Liver (tissue), 9 donors: ENCODE measurements around the gene PPP1R16B. TPM values are rescaled to one million over a fixed set of nuclear protein-coding genes. Genes with fewer than 3 reads are reported as not detected.
"Not testable (repeated sequence)": the region's sequence is repeated elsewhere in the genome, so short reads cannot be mapped to it uniquely, and the experiment has no call there.

Experiments
- DNase-seq: peaks from one replicate; pipeline ENCODE4 v3.0.0-alpha.2; 2017; ENCODE audit warnings: low spot score
- H3K27ac ChIP-seq, 2 donors: one replicate each; pipeline ENCODE4 v1.7.0; 2013; ENCODE audit warnings: inconsistent platforms in 2 of 2, low read length in 2 of 2, control low read depth in 1 of 2, low read depth in 1 of 2, mild to moderate bottlenecking in 1 of 2
- H3K27me3 ChIP-seq, 4 donors: one replicate each; pipeline versions ENCODE4 v1.6.1 to v1.7.0; 2013; ENCODE audit warnings: low read length in 3 of 4, inconsistent platforms in 1 of 4, mild to moderate bottlenecking in 1 of 4, moderate library complexity in 1 of 4; ENCODE audit not compliant: control insufficient read depth in 4 of 4, insufficient read depth in 4 of 4
- H3K36me3 ChIP-seq, 4 donors: one replicate each; pipeline versions ENCODE4 v1.6.1 to v1.7.0; 2013; ENCODE audit warnings: low read length in 3 of 4, mild to moderate bottlenecking in 3 of 4, low read depth in 1 of 4, moderate library complexity in 1 of 4; ENCODE audit not compliant: control insufficient read depth in 4 of 4, insufficient read depth in 3 of 4
- H3K4me1 ChIP-seq, 4 donors: one replicate each; pipeline versions ENCODE4 v1.6.1 to v1.7.0; 2013; ENCODE audit warnings: low read length in 3 of 4, mild to moderate bottlenecking in 3 of 4, moderate library complexity in 1 of 4; ENCODE audit not compliant: control insufficient read depth in 4 of 4, insufficient read depth in 4 of 4
- H3K4me3 ChIP-seq, 3 donors: one replicate each; pipeline versions ENCODE4 v1.6.1 to v1.7.0; 2013; ENCODE audit warnings: low read length in 3 of 3, control low read depth in 1 of 3, low read depth in 1 of 3, mild to moderate bottlenecking in 1 of 3
- H3K9ac ChIP-seq, 2 donors: one replicate each; pipeline ENCODE4 v1.7.0; 2013; ENCODE audit warnings: low read length in 2 of 2, mild to moderate bottlenecking in 2 of 2, moderate library complexity in 2 of 2, control low read depth in 1 of 2, low read depth in 1 of 2
- H3K9me3 ChIP-seq, 4 donors: one replicate each; pipeline versions ENCODE4 v1.6.1 to v1.7.0; 2013; ENCODE audit warnings: low read length in 3 of 4; ENCODE audit not compliant: control insufficient read depth in 4 of 4
- EGR1 ChIP-seq, 2 donors: IDR thresholded peaks; 2 replicates each; pipeline ENCODE4 v1.6.1; 2016 to 2018; ENCODE audit warnings: antibody characterized with exemption in 2 of 2, low read depth in 2 of 2
- FOXA2 ChIP-seq: IDR thresholded peaks from 2 replicates; pipeline ENCODE4 v1.6.1; 2016; ENCODE audit warnings: antibody characterized with exemption
- GABPA ChIP-seq, 2 donors: IDR thresholded peaks in 1 of 2; conservative IDR thresholded peaks in 1 of 2; 2 replicates each; pipeline ENCODE4 v1.6.1; 2016; ENCODE audit warnings: antibody characterized with exemption in 2 of 2, mild to moderate bottlenecking in 1 of 2, moderate library complexity in 1 of 2
- HNF4A ChIP-seq, 2 donors: conservative IDR thresholded peaks; 2 replicates each; pipeline ENCODE4 v1.6.1; 2016; ENCODE audit warnings: antibody characterized with exemption in 2 of 2, mild to moderate bottlenecking in 2 of 2
- HNF4G ChIP-seq: IDR thresholded peaks from 2 replicates; pipeline ENCODE4 v1.6.1; 2016; ENCODE audit warnings: antibody characterized with exemption
- JUND ChIP-seq, 2 donors: IDR thresholded peaks; 2 replicates each; pipeline ENCODE4 v1.6.1; 2016; ENCODE audit warnings: antibody characterized with exemption in 2 of 2
- NR2F2 ChIP-seq: IDR thresholded peaks from 2 replicates; pipeline ENCODE4 v1.6.1; 2016; ENCODE audit warnings: antibody characterized with exemption
- REST ChIP-seq: IDR thresholded peaks from 2 replicates; pipeline ENCODE4 v1.6.1; 2016; ENCODE audit warnings: antibody characterized with exemption, mild to moderate bottlenecking
- RXRA ChIP-seq, 2 donors: IDR thresholded peaks; 2 replicates each; pipeline ENCODE4 v1.6.1; 2017 to 2018; ENCODE audit warnings: antibody characterized with exemption in 2 of 2, mild to moderate bottlenecking in 1 of 2
- SP1 ChIP-seq: IDR thresholded peaks from 2 replicates; pipeline ENCODE4 v1.6.1; 2018; ENCODE audit warnings: antibody characterized with exemption, mild to moderate bottlenecking
- YY1 ChIP-seq: IDR thresholded peaks from 2 replicates; pipeline ENCODE4 v1.6.1; 2016; ENCODE audit warnings: antibody characterized with exemption, mild to moderate bottlenecking
- WGBS: extraction: QIAGEN DNeasy Blood & Tissue Kit; methylation state at CpG from one replicate; pipeline ENCODE4 v1.1.7; 2013; 5-methylcytosine and 5-hydroxymethylcytosine counted together
- polyA plus RNA-seq, 2 donors: library from polyadenylated mRNA; stranded (reverse) in 1 of 2; unstranded in 1 of 2; fragments of 200-250 nt in 1 of 2; fragments of >200 nt in 1 of 2; fragmentation: Nextera tagmentation in 1 of 2; extraction: Ambion mirVana in 1 of 2; gene quantifications; one replicate each; pipeline versions ENCODE4 v1.2.1 to v1.2.3, GENCODE V29; 2013 to 2015
- total RNA-seq, 2 donors: library from RNA; depleted of rRNA; stranded (reverse); fragments of >200 nt; gene quantifications; one replicate each; pipeline ENCODE4 v1.2.3, GENCODE V29; 2014
- TF ChIP-seq, protein P1 (sequence below): IDR thresholded peaks from 2 replicates; pipeline ENCODE4 v1.6.1; 2016; ENCODE audit warnings: antibody characterized with exemption
- donor health status: healthy.
- donor health status: healthy.
- donor health status: healthy.
- donor health status: healthy.
- donor health status: healthy.

The PPP1R16B gene
- total and polyA plus RNA-seq, 4 donors: 0.84 to 5.7 (median 1.2) TPM

DNA sequence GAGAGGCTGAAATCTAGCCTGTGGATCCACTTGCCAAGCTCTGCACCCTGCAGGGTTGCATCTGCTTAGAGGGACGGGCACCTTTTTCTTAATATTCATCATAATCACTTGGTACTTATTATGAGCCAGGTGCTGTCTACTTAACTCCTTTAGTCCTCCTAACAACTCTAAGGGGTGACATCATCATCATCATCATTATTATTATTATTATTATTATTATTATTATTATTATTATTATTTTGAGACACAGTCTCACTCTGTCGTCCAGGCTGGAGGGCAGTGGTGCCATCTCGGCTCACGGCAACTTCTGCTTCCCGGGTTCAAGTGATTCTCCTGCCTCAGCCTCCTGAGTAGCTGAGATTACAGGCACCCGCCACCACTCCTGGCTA is 8.1 kb downstream of the PPP1R16B start:
- not testable (repeated sequence) for H3K9me3 ChIP-seq, DNase-seq, H3K27ac ChIP-seq, H3K9ac ChIP-seq, H3K36me3 ChIP-seq, H3K4me3 ChIP-seq, H3K4me1 ChIP-seq, H3K27me3 ChIP-seq
- 90% methylated on average over 6 of the region's 6 CpGs for WGBS

DNA sequence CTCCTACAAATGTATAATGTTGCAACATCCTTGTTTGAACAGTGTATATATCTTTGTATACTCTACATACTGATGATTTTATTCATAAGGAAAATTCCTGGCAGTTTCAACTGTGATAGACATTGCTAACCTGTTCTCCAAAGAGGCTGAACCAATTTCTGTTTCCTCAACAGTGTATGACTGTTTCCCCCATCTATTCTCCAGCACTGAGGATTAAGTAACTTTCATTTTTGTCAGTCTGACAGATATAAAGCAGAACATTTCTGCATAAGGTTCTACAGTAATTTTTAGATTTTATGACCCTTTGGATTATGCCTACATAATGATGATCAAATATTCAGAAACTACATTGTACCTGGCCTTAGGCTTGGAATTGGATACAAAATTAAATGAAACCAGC is 9.9 kb downstream of the PPP1R16B start:
- Histone ChIP-seq H3K27ac (no peak overlapping the region), H3K9me3 (no peaks in the 10 kb centered on the region), H3K4me1 (no peaks in the 10 kb centered on the region), H3K9ac (no peak overlapping the region), H3K4me3 (no peak overlapping the region), H3K27me3 (no peaks in the 10 kb centered on the region), H3K36me3 (no peaks in the 10 kb centered on the region)
- TF ChIP-seq SP1: no peak
- TF ChIP-seq HNF4G: no peak
- no peak for TF ChIP-seq JUND (IDR thresholded peaks at IDR 0.05)
- TF ChIP-seq FOXA2: no peak
- TF ChIP-seq GABPA (IDR thresholded peaks at IDR 0.05 in 1 of 2, conservative IDR thresholded peaks at IDR 0.05 in 1 of 2): no peak
- no peak for TF ChIP-seq RXRA (IDR thresholded peaks at IDR 0.05)
- TF ChIP-seq REST: no peak
- TF ChIP-seq NR2F2: no peak
- no peak for DNase-seq

- Histone ChIP-seq H3K4me1 (no peaks in the 10 kb centered on the region), H3K4me3 (no peak overlapping the region), H3K27ac (no peak overlapping the region), H3K9me3 (peaks cover 0 to 3% (median 0%) of the 10 kb centered on the region in 4 donors), H3K9ac (no peak overlapping the region), H3K27me3 (no peaks in the 10 kb centered on the region), H3K36me3 (no peaks in the 10 kb centered on the region)
- WGBS: 82% methylated on average over 9 of the region's 9 CpGs
- DNase-seq: no peak
- TF ChIP-seq EGR1 (IDR thresholded peaks at IDR 0.05; ENCODE audit: low read depth in 2 of 2): no peak
- no peak for TF ChIP-seq FOXA2
- TF ChIP-seq SP1: no peak
- no peak for TF ChIP-seq GABPA (IDR thresholded peaks at IDR 0.05 in 1 of 2, conservative IDR thresholded peaks at IDR 0.05 in 1 of 2)
These were observed 12.9 kb downstream of the PPP1R16B start for GRCh38 chr20:38818113-38819065.

DNA sequence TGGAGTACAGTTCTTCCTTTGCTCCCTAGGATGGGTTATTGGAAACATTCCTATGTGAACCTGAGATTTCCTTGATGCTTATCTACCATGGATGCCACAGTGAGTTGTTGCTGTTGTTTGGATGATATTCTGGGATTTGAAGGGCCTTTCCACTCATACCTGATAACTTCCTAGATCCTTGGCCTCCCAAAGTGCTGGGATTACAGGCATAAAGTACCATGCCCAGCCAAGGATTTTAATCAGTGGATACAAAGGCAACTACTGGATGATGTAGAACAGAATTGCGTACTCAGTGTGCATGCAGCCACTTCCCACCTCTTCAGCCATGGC is 20.0 kb downstream of the PPP1R16B start:
- Histone ChIP-seq H3K4me1 (no peaks in the 10 kb centered on the region), H3K36me3 (no peaks in the 10 kb centered on the region), H3K9ac (no peak overlapping the region), H3K27me3 (no peaks in the 10 kb centered on the region), H3K4me3 (no peak overlapping the region), H3K9me3 (peaks cover 0 to 3% (median 0%) of the 10 kb centered on the region in 4 donors), H3K27ac (no peak overlapping the region)
- 86% methylated on average over 1 of the region's 1 CpG for WGBS
- no peak for DNase-seq
- TF ChIP-seq JUND (IDR thresholded peaks at IDR 0.05) (no peak), RXRA (IDR thresholded peaks at IDR 0.05) (no peak), YY1 (no peak), REST (no peak), GABPA (IDR thresholded peaks at IDR 0.05 in 1 of 2, conservative IDR thresholded peaks at IDR 0.05 in 1 of 2) (no peak), EGR1 (IDR thresholded peaks at IDR 0.05; ENCODE audit: low read depth in 2 of 2) (no peak), HNF4A (conservative IDR thresholded peaks at IDR 0.05) (no peak), NR2F2 (no peak)
- TF ChIP-seq, protein P1, sequence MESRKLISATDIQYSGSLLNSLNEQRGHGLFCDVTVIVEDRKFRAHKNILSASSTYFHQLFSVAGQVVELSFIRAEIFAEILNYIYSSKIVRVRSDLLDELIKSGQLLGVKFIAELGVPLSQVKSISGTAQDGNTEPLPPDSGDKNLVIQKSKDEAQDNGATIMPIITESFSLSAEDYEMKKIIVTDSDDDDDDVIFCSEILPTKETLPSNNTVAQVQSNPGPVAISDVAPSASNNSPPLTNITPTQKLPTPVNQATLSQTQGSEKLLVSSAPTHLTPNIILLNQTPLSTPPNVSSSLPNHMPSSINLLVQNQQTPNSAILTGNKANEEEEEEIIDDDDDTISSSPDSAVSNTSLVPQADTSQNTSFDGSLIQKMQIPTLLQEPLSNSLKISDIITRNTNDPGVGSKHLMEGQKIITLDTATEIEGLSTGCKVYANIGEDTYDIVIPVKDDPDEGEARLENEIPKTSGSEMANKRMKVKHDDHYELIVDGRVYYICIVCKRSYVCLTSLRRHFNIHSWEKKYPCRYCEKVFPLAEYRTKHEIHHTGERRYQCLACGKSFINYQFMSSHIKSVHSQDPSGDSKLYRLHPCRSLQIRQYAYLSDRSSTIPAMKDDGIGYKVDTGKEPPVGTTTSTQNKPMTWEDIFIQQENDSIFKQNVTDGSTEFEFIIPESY: no peak
